Neural progenitor cell (in vitro differentiated cells): ENCODE measurements around the gene TBCB. TPM values are rescaled to one million over a fixed set of nuclear protein-coding genes. Genes with fewer than 3 reads are reported as not detected.

Source experiments
- DNase-seq: peaks from one replicate; pipeline ENCODE4 v3.0.0-alpha.2; 2016; ENCODE audit warnings: low spot score
- H2AFZ ChIP-seq: fragments of 200-600 bp; sonication (generic); replicated peaks from 2 replicates; pipeline ENCODE4 v1.6.1; 2016; ENCODE audit warnings: antibody characterized with exemption
- H3F3A ChIP-seq: fragments of 200-600 bp; sonication (generic); 2 replicates; pipeline ENCODE4 v1.6.1; 2016; ENCODE audit warnings: antibody characterized with exemption, low read depth
- H3K27ac ChIP-seq: fragments of 200-600 bp; sonication (generic); 2 replicates; pipeline ENCODE4 v1.5.1; 2016; ENCODE audit warnings: mild to moderate bottlenecking
- H3K27me3 ChIP-seq: fragments of 200-600 bp; sonication (generic); 2 replicates; pipeline ENCODE4 v1.6.1; 2016; ENCODE audit warnings: mild to moderate bottlenecking, moderate library complexity
- H3K36me3 ChIP-seq: fragments of 200-600 bp; sonication (generic); 2 replicates; pipeline ENCODE4 v1.5.1; 2016
- H3K4me1 ChIP-seq: fragments of 200-600 bp; sonication (generic); 2 replicates; pipeline ENCODE4 v1.6.1; 2016; ENCODE audit warnings: mixed run types
- H3K4me2 ChIP-seq: fragments of 200-600 bp; sonication (generic); 2 replicates; pipeline ENCODE4 v1.6.1; 2016
- H3K4me3 ChIP-seq: fragments of 200-600 bp; sonication (generic); 2 replicates; pipeline ENCODE4 v1.5.1; 2016
- H3K79me2 ChIP-seq: fragments of 200-600 bp; sonication (generic); 2 replicates; pipeline ENCODE4 v1.6.1; 2016; ENCODE audit warnings: low read depth
- H3K9ac ChIP-seq: fragments of 200-600 bp; sonication (generic); 2 replicates; pipeline ENCODE4 v1.6.1; 2016
- H3K9me3 ChIP-seq: fragments of 200-600 bp; sonication (generic); 2 replicates; pipeline ENCODE4 v1.5.1; 2016; ENCODE audit warnings: low read depth
- H4K20me1 ChIP-seq: fragments of 200-600 bp; sonication (generic); 2 replicates; pipeline ENCODE4 v1.6.1; 2016; ENCODE audit warnings: low read depth
- H3K27ac Mint-ChIP-seq: 3 replicates; pipeline ENCODE4 v1.8.0; 2021; ENCODE audit warnings: mixed read lengths
- H3K27me3 Mint-ChIP-seq: 2 replicates; pipeline ENCODE4 v1.8.0; 2022; ENCODE audit warnings: low read depth, mild to moderate bottlenecking, inconsistent platforms, moderate library complexity, mixed read lengths; ENCODE audit not compliant: insufficient read depth
- H3K36me3 Mint-ChIP-seq: 3 replicates; pipeline ENCODE4 v1.8.0; 2021; ENCODE audit warnings: mixed read lengths
- H3K4me1 Mint-ChIP-seq: 3 replicates; pipeline ENCODE4 v1.8.0; 2021; ENCODE audit warnings: mixed read lengths
- H3K4me3 Mint-ChIP-seq: 3 replicates; pipeline ENCODE4 v1.8.0; 2021; ENCODE audit warnings: mild to moderate bottlenecking, moderate library complexity, mixed read lengths
- H3K9me3 Mint-ChIP-seq: 3 replicates; pipeline ENCODE4 v1.8.0; 2020; ENCODE audit warnings: mixed read lengths
- EZH2 ChIP-seq: fragments of 200-600 bp; sonication (generic); IDR thresholded peaks from 2 replicates; pipeline ENCODE4 v1.6.1; 2017; ENCODE audit warnings: antibody characterized with exemption, mild to moderate bottlenecking, moderate library complexity
- EZH2phosphoT487 ChIP-seq: fragments of 200-600 bp; sonication (generic); IDR thresholded peaks from 2 replicates; pipeline ENCODE4 v1.6.1; 2017; ENCODE audit warnings: antibody characterized with exemption
- total RNA-seq: library from RNA; depleted of rRNA; stranded (reverse); fragments of >200 nt; gene quantifications from 2 replicates; pipeline ENCODE4 v1.2.3, GENCODE V29; 2015; ENCODE audit warnings: low replicate concordance
- TF ChIP-seq, protein P1 (sequence below): fragments of 200-600 bp; sonication (generic); IDR thresholded peaks from 2 replicates; pipeline ENCODE4 v1.5.1; 2017; ENCODE audit warnings: antibody characterized with exemption, mild to moderate bottlenecking

Gene TBCB
- total RNA-seq, 1 donor from 2014 or later, result 166 TPM

- no peaks in the 10 kb centered on the region for H3K9me3 Mint-ChIP-seq
- peaks cover 13% of the 10 kb centered on the region for H4K20me1 ChIP-seq
- H3K4me3 Mint-ChIP-seq, result peak overlapping the region; percentile 2
- H3K4me1 ChIP-seq, result peaks cover 20% of the 10 kb centered on the region
- H3K79me2 ChIP-seq, result peaks cover 14% of the 10 kb centered on the region
- H2AFZ ChIP-seq, result no peak overlapping the region
- H3K36me3 ChIP-seq, result no peaks in the 10 kb centered on the region
- peaks cover 11% of the 10 kb centered on the region for H3K27me3 Mint-ChIP-seq
- H3K9me3 ChIP-seq, result no peaks in the 10 kb centered on the region
- no peaks in the 10 kb centered on the region for H3K27me3 ChIP-seq
- H3K27ac ChIP-seq, result peak overlapping the region; percentile 54
- H3K4me1 Mint-ChIP-seq, result peaks cover 22% of the 10 kb centered on the region
- no peak overlapping the region for H3K27ac Mint-ChIP-seq
- H3F3A ChIP-seq, result peaks cover 45% of the 10 kb centered on the region
- peaks cover 7% of the 10 kb centered on the region for H3K36me3 Mint-ChIP-seq
- peak; percentile 50 for DNase-seq
- peak overlapping the region; percentile 8 for H3K4me3 ChIP-seq
- TF ChIP-seq EZH2phosphoT487 (no peak), EZH2 (no peak)
- TF ChIP-seq, protein P1, sequence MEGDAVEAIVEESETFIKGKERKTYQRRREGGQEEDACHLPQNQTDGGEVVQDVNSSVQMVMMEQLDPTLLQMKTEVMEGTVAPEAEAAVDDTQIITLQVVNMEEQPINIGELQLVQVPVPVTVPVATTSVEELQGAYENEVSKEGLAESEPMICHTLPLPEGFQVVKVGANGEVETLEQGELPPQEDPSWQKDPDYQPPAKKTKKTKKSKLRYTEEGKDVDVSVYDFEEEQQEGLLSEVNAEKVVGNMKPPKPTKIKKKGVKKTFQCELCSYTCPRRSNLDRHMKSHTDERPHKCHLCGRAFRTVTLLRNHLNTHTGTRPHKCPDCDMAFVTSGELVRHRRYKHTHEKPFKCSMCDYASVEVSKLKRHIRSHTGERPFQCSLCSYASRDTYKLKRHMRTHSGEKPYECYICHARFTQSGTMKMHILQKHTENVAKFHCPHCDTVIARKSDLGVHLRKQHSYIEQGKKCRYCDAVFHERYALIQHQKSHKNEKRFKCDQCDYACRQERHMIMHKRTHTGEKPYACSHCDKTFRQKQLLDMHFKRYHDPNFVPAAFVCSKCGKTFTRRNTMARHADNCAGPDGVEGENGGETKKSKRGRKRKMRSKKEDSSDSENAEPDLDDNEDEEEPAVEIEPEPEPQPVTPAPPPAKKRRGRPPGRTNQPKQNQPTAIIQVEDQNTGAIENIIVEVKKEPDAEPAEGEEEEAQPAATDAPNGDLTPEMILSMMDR, result no peak
- peak overlapping the region; percentile 60 for H3K4me2 ChIP-seq
- H3K9ac ChIP-seq, result no peak overlapping the region
Measured at GRCh38 chr19:36111200-36111539, 4.1 kb upstream of the TBCB start.

- H4K20me1 ChIP-seq, result peaks cover 17% of the 10 kb centered on the region
- H3F3A ChIP-seq, result peaks cover 41% of the 10 kb centered on the region
- Mint-ChIP-seq H3K9me3 (no peaks in the 10 kb centered on the region), H3K4me1 (peaks cover 24% of the 10 kb centered on the region), H3K27me3 (peaks cover 10% of the 10 kb centered on the region), H3K36me3 (peaks cover 7% of the 10 kb centered on the region), H3K4me3 (peak overlapping the region; percentile 96), H3K27ac (no peak overlapping the region)
- no peaks in the 10 kb centered on the region for H3K9me3 ChIP-seq
- H3K9ac ChIP-seq, result no peak overlapping the region
- no peak for DNase-seq
- no peaks in the 10 kb centered on the region for H3K36me3 ChIP-seq
- H3K4me2 ChIP-seq, result no peak overlapping the region
- H3K4me3 ChIP-seq, result no peak overlapping the region
- H3K4me1 ChIP-seq, result peaks cover 23% of the 10 kb centered on the region
- H2AFZ ChIP-seq, result no peak overlapping the region
- H3K27ac ChIP-seq, result no peak overlapping the region
- peaks cover 29% of the 10 kb centered on the region for H3K79me2 ChIP-seq
- H3K27me3 ChIP-seq, result no peaks in the 10 kb centered on the region
- TF ChIP-seq EZH2 (no peak), EZH2phosphoT487 (no peak)
- TF ChIP-seq, protein P1, result no peak
Measured at GRCh38 chr19:36112678-36113077, 2.6 kb upstream of the TBCB start.

GRCh38 chr19:36113425-36113824 is 1.8 kb upstream of the TBCB start:
- DNase-seq, result no peak
- Mint-ChIP-seq H3K27ac (no peak overlapping the region), H3K4me3 (peak overlapping the region; percentile 96), H3K4me1 (peaks cover 20% of the 10 kb centered on the region), H3K9me3 (no peaks in the 10 kb centered on the region), H3K27me3 (peaks cover 13% of the 10 kb centered on the region), H3K36me3 (peaks cover 9% of the 10 kb centered on the region)
- H3K4me1 ChIP-seq, result peaks cover 23% of the 10 kb centered on the region
- H3K4me3 ChIP-seq, result peak overlapping the region; percentile 85
- H3K27ac ChIP-seq, result no peak overlapping the region
- H3F3A ChIP-seq, result peaks cover 37% of the 10 kb centered on the region
- no peak overlapping the region for H3K9ac ChIP-seq
- H2AFZ ChIP-seq, result no peak overlapping the region
- H3K79me2 ChIP-seq, result peaks cover 29% of the 10 kb centered on the region
- H4K20me1 ChIP-seq, result peaks cover 17% of the 10 kb centered on the region
- H3K27me3 ChIP-seq, result no peaks in the 10 kb centered on the region
- no peaks in the 10 kb centered on the region for H3K36me3 ChIP-seq
- TF ChIP-seq, protein P1, result no peak
- TF ChIP-seq EZH2phosphoT487 (no peak), EZH2 (no peak)
- H3K4me2 ChIP-seq, result peak overlapping the region; percentile 97
- no peaks in the 10 kb centered on the region for H3K9me3 ChIP-seq
